CD14-positive monocyte (primary cell): Measurements from ENCODE around the gene BACE2. TPM values are rescaled to one million over a fixed set of nuclear protein-coding genes. Genes with fewer than 3 reads are reported as not detected.

Experiments used
- DNase-seq, 3 donors: peaks; one replicate each; pipeline ENCODE4 v3.0.0-alpha.2; 2011 to 2022
- H2AFZ ChIP-seq: 2 replicates; pipeline ENCODE4 v1.6.0; 2012; ENCODE audit warnings: mild to moderate bottlenecking, low read depth, low read length, inconsistent platforms; ENCODE audit not compliant: insufficient read depth, poor library complexity, severe bottlenecking
- H3K27ac ChIP-seq, 2 donors: 1 replicate in 1 of 2; 2 replicates in 1 of 2; pipeline ENCODE4 v1.5.1; 2012 to 2013; ENCODE audit warnings: low read length in 2 of 2, control low read depth in 1 of 2, inconsistent platforms in 1 of 2, low read depth in 1 of 2, mild to moderate bottlenecking in 1 of 2
- H3K27me3 ChIP-seq, 2 donors: one replicate each; pipeline versions ENCODE4 v1.6.0 to v1.6.1; 2011 to 2013; ENCODE audit warnings: low read length in 2 of 2; ENCODE audit not compliant: control insufficient read depth in 2 of 2, insufficient read depth in 2 of 2
- H3K36me3 ChIP-seq, 2 donors: replicated peaks in 1 of 2; 1 replicate in 1 of 2; 2 replicates in 1 of 2; pipeline versions ENCODE4 v1.5.1 to v1.6.1; 2012 to 2013; ENCODE audit warnings: low read length in 2 of 2, control low read depth in 1 of 2, inconsistent platforms in 1 of 2, mild to moderate bottlenecking in 1 of 2; ENCODE audit not compliant: insufficient read depth in 2 of 2, control insufficient read depth in 1 of 2
- H3K4me1 ChIP-seq, 2 donors: 1 replicate in 1 of 2; 2 replicates in 1 of 2; pipeline versions ENCODE4 v1.5.1 to v1.6.1; 2012 to 2013; ENCODE audit warnings: low read length in 2 of 2, control low read depth in 1 of 2, inconsistent platforms in 1 of 2, mild to moderate bottlenecking in 1 of 2, moderate library complexity in 1 of 2; ENCODE audit not compliant: insufficient read depth in 2 of 2, control insufficient read depth in 1 of 2
- H3K4me2 ChIP-seq: replicated peaks from 2 replicates; pipeline ENCODE3; 2012; ENCODE audit warnings: low read length, moderate library complexity, mild to moderate bottlenecking; ENCODE audit not compliant: poor library complexity, severe bottlenecking; ENCODE audit errors: extremely low read depth
- H3K4me3 ChIP-seq, 3 experiments: fragments of 200-600 bp in 1 of 3; sonication (generic) in 1 of 3; replicated peaks in 1 of 3; 1 replicate in 2 of 3; 2 replicates in 1 of 3; pipeline ENCODE4 v1.5.1; 2011 to 2013; ENCODE audit warnings: low read length in 3 of 3, mild to moderate bottlenecking in 3 of 3, control low read depth in 2 of 3, low read depth in 2 of 3, inconsistent platforms in 1 of 3, moderate library complexity in 1 of 3
- H3K79me2 ChIP-seq: 2 replicates; pipeline ENCODE4 v1.6.0; 2012; ENCODE audit warnings: mild to moderate bottlenecking, control low read depth, inconsistent platforms, low read length, moderate library complexity; ENCODE audit not compliant: insufficient read depth
- H3K9ac ChIP-seq: 2 replicates; pipeline ENCODE4 v1.6.0; 2017; ENCODE audit warnings: low read length, mild to moderate bottlenecking; ENCODE audit not compliant: insufficient read depth, poor library complexity, severe bottlenecking
- H3K9me3 ChIP-seq, 2 donors: replicated peaks in 1 of 2; 1 replicate in 1 of 2; 2 replicates in 1 of 2; pipeline versions ENCODE4 v1.5.1 to v1.6.1; 2012 to 2013; ENCODE audit warnings: low read length in 2 of 2, control low read depth in 1 of 2; ENCODE audit not compliant: control insufficient read depth in 1 of 2, insufficient read depth in 1 of 2
- H4K20me1 ChIP-seq: 2 replicates; pipeline ENCODE4 v1.6.0; 2012; ENCODE audit warnings: mild to moderate bottlenecking, low read length, control low read depth, moderate library complexity; ENCODE audit not compliant: insufficient read depth
- H3K27ac Mint-ChIP-seq, 7 donors: one replicate each; pipeline ENCODE4 v1.8.0; 2020; ENCODE audit warnings: mild to moderate bottlenecking in 7 of 7, mixed read lengths in 7 of 7, moderate library complexity in 6 of 7, inconsistent platforms in 2 of 7
- H3K27me3 Mint-ChIP-seq, 3 donors: one replicate each; pipeline ENCODE4 v1.8.0; 2021 to 2022; ENCODE audit warnings: low read depth in 3 of 3, mild to moderate bottlenecking in 3 of 3, mixed read lengths in 3 of 3, moderate library complexity in 3 of 3, inconsistent platforms in 1 of 3
- H3K36me3 Mint-ChIP-seq, 2 donors: one replicate each; pipeline ENCODE4 v1.8.0; 2020; ENCODE audit warnings: mixed read lengths in 2 of 2, inconsistent platforms in 1 of 2, mild to moderate bottlenecking in 1 of 2
- H3K4me1 Mint-ChIP-seq: one replicate; pipeline ENCODE4 v1.8.0; 2020; ENCODE audit warnings: mild to moderate bottlenecking, mixed read lengths
- H3K4me3 Mint-ChIP-seq, 2 donors: one replicate each; pipeline ENCODE4 v1.8.0; 2020; ENCODE audit warnings: mild to moderate bottlenecking in 2 of 2, mixed read lengths in 2 of 2, moderate library complexity in 1 of 2
- H3K9me3 Mint-ChIP-seq, 7 donors: one replicate each; pipeline ENCODE4 v1.8.0; 2020 to 2022; ENCODE audit warnings: mixed read lengths in 7 of 7, mild to moderate bottlenecking in 6 of 7, moderate library complexity in 6 of 7, inconsistent platforms in 2 of 7
- CTCF ChIP-seq: fragments of 200-600 bp; IDR thresholded peaks from one replicate; pipeline ENCODE4 v1.8.0; 2022; ENCODE audit warnings: antibody characterized with exemption, mild to moderate bottlenecking
- WGBS: methylation state at CpG from one replicate; pipeline ENCODE4 v1.1.5; 2013; ENCODE audit warnings: missing lambda C conversion rate; ENCODE audit not compliant: insufficient coverage; 5-methylcytosine and 5-hydroxymethylcytosine counted together
- intact Hi-C, 2 donors: fragments of 100-400 bp; cut with micrococcal nuclease; formaldehyde crosslinking; loops; one replicate each; pipeline versions ENCODE4 v1.15.0 to v1.15.1; 2023
- polyA plus RNA-seq, 3 donors: library from polyadenylated mRNA; depleted of rRNA in 1 of 3; unstranded in 2 of 3; stranded (reverse) in 1 of 3; fragments of 300-500 nt in 2 of 3; fragments of >200 nt in 1 of 3; fragmentation: Illumina TruSeq in 2 of 3; gene quantifications; 1 replicate in 2 of 3; 2 replicates in 1 of 3; pipeline ENCODE4 v1.2.3, GENCODE V29; 2012 to 2021

The BACE2 gene
- polyA plus RNA-seq, 3 donors = 0.05 to 0.26 TPM; not detected in 1

- intact Hi-C loops = no loop called here
- no peak for TF ChIP-seq CTCF
- no peaks in the 10 kb centered on the region for H3K36me3 ChIP-seq
- peaks cover 1 to 8% of the 10 kb centered on the region in 2 donors for H3K27me3 ChIP-seq
- Mint-ChIP-seq H3K4me1 (no peaks in the 10 kb centered on the region), H3K9me3 (no peaks in the 10 kb centered on the region), H3K27ac (no peak overlapping the region), H3K4me3 (no peak overlapping the region), H3K36me3 (no peaks in the 10 kb centered on the region), H3K27me3 (peaks cover 8 to 18% (median 10%) of the 10 kb centered on the region in 3 donors)
- no peak overlapping the region for H3K4me2 ChIP-seq
- WGBS = 96% methylated on average over 21 of the region's 23 CpGs
- H3K4me1 ChIP-seq = no peaks in the 10 kb centered on the region
- no peaks in the 10 kb centered on the region for H3K79me2 ChIP-seq
- no peak overlapping the region for H3K4me3 ChIP-seq
- no peak overlapping the region for H2AFZ ChIP-seq
- H3K27ac ChIP-seq = no peak overlapping the region
- H4K20me1 ChIP-seq = no peaks in the 10 kb centered on the region
- H3K9ac ChIP-seq = no peak overlapping the region
- no peaks in the 10 kb centered on the region for H3K9me3 ChIP-seq
- no peak for DNase-seq
Measured at GRCh38 chr21:41322496-41323382, 154.8 kb downstream of the BACE2 start.

GRCh38 chr21:41325138-41325912 lies 157.4 kb downstream of the BACE2 start:
- Histone ChIP-seq H3K9me3 (no peaks in the 10 kb centered on the region), H3K27ac (no peak overlapping the region), H3K27me3 (no peaks in the 10 kb centered on the region), H3K79me2 (no peaks in the 10 kb centered on the region), H3K4me2 (no peak overlapping the region), H2AFZ (no peak overlapping the region), H3K9ac (no peak overlapping the region), H3K4me3 (no peak overlapping the region), H3K4me1 (no peaks in the 10 kb centered on the region), H4K20me1 (no peaks in the 10 kb centered on the region), H3K36me3 (no peaks in the 10 kb centered on the region)
- 100% methylated on average over 3 of the region's 7 CpGs for WGBS
- no peaks in the 10 kb centered on the region for H3K36me3 Mint-ChIP-seq
- H3K4me3 Mint-ChIP-seq = no peak overlapping the region
- peaks cover 3 to 5% (median 5%) of the 10 kb centered on the region in 3 donors for H3K27me3 Mint-ChIP-seq
- H3K27ac Mint-ChIP-seq = no peak overlapping the region
- TF ChIP-seq CTCF = no peak
- intact Hi-C loops = no loop called here
- DNase-seq = no peak
- H3K9me3 Mint-ChIP-seq = no peaks in the 10 kb centered on the region
- no peaks in the 10 kb centered on the region for H3K4me1 Mint-ChIP-seq
